Stimulated activated CD8-positive, alpha-beta memory T cell treated with anti-CD3 and anti-CD28 coated beads, Interleukin-7, amount 100 ng/mL, for 24 hours (primary cell): Measurements from ENCODE around the gene BOLA2B.

Experiments
- DNase-seq: peaks from one replicate; pipeline ENCODE4 v3.0.0-alpha.2; 2020; ENCODE audit warnings: low read depth

The BOLA2B gene

GRCh38 chr16:30143347-30143702 lies 50.1 kb downstream of the BOLA2B start:
- DNase-seq: no peak
